Fibroblast of pulmonary artery (primary cell): ENCODE data around the gene PLB1.
A peak's percentile ranks its signal among the peaks of the same experiment; 100 is the strongest.

ENCODE experiments used
- DNase-seq: peaks from one replicate; pipeline ENCODE4 v3.0.0-alpha.2; 2010; ENCODE audit warnings: low read depth
- H3K4me3 ChIP-seq: replicated peaks from 2 replicates; pipeline ENCODE4 v1.5.1; 2011; ENCODE audit warnings: low read depth, mild to moderate bottlenecking, control low read depth, low read length, moderate library complexity
- TF ChIP-seq, protein P1 (sequence below): IDR thresholded peaks from 2 replicates; pipeline ENCODE4 v1.5.1; 2011; ENCODE audit warnings: mild to moderate bottlenecking, control low read depth, low read length, inconsistent platforms; ENCODE audit errors: missing control alignments

PLB1 gene

GRCh38 chr2:28602136-28602660 lies 106.3 kb downstream of the PLB1 start:
- no peak overlapping the region for H3K4me3 ChIP-seq
- no peak for DNase-seq
- TF ChIP-seq, protein P1, sequence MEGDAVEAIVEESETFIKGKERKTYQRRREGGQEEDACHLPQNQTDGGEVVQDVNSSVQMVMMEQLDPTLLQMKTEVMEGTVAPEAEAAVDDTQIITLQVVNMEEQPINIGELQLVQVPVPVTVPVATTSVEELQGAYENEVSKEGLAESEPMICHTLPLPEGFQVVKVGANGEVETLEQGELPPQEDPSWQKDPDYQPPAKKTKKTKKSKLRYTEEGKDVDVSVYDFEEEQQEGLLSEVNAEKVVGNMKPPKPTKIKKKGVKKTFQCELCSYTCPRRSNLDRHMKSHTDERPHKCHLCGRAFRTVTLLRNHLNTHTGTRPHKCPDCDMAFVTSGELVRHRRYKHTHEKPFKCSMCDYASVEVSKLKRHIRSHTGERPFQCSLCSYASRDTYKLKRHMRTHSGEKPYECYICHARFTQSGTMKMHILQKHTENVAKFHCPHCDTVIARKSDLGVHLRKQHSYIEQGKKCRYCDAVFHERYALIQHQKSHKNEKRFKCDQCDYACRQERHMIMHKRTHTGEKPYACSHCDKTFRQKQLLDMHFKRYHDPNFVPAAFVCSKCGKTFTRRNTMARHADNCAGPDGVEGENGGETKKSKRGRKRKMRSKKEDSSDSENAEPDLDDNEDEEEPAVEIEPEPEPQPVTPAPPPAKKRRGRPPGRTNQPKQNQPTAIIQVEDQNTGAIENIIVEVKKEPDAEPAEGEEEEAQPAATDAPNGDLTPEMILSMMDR: no peak

DNA sequence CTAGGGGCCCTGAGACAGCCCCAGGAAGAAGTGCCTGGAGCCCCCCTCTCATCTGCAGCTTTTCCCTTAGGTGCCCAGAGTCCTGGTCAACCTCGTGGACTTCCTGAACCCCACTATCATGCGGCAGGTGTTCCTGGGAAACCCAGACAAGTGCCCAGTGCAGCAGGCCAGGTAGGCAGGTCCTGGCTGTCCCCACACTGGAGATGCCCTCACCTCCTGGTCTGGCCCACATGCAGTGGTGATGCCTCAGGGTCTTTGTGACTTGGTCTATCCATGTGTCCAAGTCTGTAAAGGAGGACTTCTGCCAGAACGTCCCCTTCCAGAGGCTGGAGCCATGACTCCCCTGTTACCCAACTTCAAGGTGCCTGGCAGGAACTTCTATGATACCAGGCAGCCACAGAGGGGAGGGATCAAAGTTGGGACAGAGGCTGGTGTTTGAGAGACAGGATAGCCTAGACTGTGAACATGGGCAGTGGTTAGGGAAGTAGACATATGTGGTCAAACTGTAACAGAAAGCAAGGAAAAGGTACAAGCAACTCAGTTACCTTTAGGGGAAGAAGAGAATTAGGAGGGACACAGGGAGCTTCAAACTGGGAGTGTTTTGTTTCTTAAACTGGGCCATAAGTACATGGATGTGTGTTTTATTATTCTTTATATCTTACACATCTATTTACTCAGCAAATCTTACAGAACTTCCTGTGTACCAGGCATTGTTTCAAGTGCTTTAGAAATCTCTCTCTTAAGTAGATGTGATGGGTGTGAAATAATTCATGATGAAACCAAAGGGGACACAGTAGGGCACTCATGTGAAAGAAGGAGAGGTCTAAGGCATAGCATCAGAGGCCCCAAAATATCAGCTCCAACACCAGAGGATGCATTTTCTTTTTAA lies 107.1 kb downstream of the PLB1 start:
- H3K4me3 ChIP-seq: no peak overlapping the region
- peak; percentile 21 for DNase-seq
- TF ChIP-seq, protein P1: no peak

- no peak for DNase-seq
- TF ChIP-seq, protein P1: no peak
- no peak overlapping the region for H3K4me3 ChIP-seq
Measured at GRCh38 chr2:28603821-28604220, 108.0 kb downstream of the PLB1 start.

- TF ChIP-seq, protein P1: no peak
- DNase-seq: no peak
- H3K4me3 ChIP-seq: no peak overlapping the region
Measured at GRCh38 chr2:28604284-28604843, 108.5 kb downstream of the PLB1 start.

DNA sequence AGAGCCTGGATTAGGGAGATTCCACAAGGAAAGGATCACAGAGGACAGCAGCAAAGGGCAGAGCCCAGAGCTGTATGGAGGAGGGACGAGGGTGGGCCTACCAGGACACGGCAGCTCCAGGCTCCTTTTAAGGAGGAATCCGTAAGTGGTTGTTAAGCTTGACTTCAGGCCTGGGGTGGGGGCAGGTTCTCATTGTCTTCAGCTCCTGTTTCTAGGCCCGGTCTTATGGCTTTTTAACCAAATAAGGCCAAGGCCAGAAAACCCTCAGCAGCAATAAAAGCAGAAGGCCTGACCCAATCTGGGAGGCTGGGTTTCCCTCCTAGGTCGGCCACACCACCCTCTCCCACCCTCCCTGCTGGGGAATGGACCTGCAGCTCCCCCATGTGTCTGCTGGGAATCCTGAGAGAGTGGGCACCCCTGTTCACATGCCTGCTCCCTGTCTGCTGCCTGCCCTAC lies 111.2 kb downstream of the PLB1 start:
- TF ChIP-seq, protein P1: no peak
- peak; percentile 17 for DNase-seq
- H3K4me3 ChIP-seq: no peak overlapping the region

DNA sequence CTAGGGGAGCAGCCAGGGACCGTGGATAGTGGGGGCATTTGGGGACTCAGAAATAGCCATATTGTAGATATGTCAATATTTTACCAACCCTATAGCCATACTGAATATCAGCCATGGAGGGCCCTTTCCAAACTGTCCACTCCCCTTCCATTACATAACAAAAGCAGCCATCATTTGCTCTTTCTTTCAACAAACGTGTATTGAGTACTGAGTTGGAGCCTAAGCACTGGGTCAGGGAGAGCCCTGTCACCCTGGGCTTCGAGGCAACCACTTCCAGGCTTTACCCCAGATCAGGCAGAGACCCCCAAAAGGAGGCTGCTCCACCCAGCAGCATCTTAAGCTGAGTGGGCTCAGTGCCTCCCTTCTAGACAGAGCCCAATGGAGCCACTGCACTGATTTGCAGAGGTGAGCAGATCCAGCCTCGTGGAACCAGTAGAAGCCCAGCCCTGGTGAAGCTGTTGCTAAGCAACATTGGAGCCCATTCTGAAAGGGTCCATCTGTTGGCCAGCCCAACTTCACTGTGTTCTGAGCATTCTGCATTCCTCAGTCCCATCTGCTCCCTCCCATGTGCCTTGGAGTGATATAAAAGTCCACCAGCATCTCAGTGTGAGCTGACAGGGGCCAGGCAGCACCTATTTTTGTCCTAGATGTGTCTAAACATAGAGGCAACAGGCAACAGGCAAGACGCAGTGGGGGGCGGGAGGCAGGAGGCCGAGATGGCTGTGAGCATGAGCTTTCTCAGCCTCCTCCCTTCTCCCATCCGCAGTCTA lies 112.1 kb downstream of the PLB1 start:
- TF ChIP-seq, protein P1: no peak
- no peak overlapping the region for H3K4me3 ChIP-seq
- no peak for DNase-seq
